HG02623 (cell line): Measurements from ENCODE around the gene AQP6.

ENCODE experiments used
- ATAC-seq: cut with Tn5 transposase; IDR thresholded peaks from one replicate; pipeline ENCODE4 v1.9.1; 2021; ENCODE audit warnings: moderate library complexity; ENCODE audit not compliant: unreplicated experiment

Gene AQP6

GRCh38 chr12:49955899-49956662 lies 16.7 kb upstream of the AQP6 start:
- ATAC-seq: no peak

- ATAC-seq: no peak
Measured at GRCh38 chr12:49956663-49957569, 15.8 kb upstream of the AQP6 start.

DNA sequence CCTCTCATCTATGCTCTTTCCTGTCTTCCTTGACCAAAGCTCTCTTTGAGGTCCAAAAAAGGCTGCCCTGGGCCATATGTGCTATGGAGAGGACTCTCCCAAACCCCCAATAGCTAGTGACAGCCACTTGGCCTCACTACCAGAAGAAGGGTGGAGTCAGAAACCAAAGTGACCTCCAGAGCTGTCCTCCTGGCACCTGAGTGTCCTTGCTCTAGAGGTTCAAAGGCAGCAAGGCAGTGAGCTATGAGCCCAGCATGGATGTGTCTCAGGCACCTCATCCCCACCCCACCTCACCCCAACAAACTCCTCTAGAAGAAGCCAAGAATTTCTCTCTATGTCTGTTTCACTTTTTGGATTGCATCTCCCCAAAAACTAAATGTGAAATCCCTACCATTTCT lies 15.2 kb upstream of the AQP6 start:
- no peak for ATAC-seq

GRCh38 chr12:49959685-49960473 lies 12.9 kb upstream of the AQP6 start:
- ATAC-seq: no peak

DNA sequence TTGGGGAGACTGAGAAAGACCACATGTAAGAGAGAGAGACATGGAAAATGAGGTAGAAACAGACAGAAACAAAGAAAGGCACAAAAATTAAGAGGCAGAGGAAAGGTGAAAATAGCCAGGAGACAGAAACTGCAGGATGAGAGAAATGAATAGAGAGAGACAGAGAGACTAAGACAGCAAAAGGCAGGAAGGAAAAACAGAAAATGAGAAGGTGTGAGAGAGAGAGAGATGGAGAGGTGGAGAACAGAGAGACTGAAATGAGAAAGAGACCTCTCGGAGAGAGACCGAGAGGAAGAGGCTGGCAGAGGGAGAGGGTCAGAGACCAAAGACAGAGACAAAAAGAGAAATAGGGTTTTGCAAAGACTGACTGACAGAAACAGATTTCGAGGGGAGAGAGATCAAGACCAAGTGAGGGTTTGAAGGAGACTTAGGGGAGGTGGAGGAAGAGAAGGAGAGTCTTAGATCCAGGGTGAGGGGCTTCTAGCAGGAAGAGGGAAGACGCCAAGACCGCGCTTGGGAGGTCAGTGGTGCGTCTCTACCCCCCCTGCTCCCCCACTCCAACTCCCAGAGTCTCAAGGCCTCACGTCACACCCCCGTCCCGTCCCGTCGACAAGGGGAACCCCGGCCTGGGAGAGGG lies 12.2 kb upstream of the AQP6 start:
- ATAC-seq: no peak

DNA sequence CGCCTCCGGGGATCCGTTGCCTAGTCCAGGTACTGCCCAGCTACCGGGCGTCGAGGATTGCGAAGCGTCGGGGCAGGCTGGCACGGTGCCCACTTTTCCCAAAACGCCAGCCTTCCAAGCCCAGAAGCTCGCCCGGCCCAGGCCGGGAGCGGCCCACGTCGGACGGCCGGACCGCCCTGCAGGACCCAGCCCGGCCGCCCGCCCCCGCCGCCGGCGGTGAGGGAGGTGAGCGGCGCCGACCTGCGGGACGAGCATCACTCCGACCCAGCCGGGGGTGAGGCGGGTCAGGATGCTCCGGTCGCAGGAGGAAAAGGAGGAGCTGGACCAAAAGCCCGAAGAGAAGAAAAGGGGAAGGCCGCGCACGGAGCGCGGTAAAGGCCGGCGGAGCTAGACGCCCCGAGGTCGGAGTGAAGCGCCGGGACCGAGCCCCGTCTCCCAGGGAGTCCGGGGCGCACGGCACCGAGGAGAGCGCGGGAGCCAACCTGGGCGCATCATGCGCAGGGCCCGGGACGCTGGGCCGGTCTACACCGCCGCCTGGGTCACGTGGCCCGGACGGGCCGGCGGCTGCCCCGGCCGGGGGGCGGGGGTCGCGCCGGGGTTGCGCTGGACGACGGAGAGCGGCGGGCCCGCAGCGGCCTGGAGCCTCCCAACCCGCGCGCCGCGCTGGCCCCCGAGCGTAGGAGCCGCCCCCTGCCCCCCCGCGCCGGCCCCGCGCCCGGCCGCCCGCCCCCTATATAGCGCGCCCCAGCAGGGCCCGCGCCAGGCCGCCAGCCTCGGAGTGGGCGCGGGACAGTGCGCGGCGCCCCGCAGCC lies 11.4 kb upstream of the AQP6 start, which contains the start of gene AQP5:
TSS of gene AQP5 (plus strand) at position 762 of the 812 bp plus-strand sequence. CDS start 146 bp downstream, outside the sequence.
- no peak for ATAC-seq

GRCh38 chr12:49961993-49962764 lies 10.6 kb upstream of the AQP6 start:
- ATAC-seq: no peak

- ATAC-seq: no peak
Measured at GRCh38 chr12:49962861-49963765, 9.6 kb upstream of the AQP6 start.

DNA sequence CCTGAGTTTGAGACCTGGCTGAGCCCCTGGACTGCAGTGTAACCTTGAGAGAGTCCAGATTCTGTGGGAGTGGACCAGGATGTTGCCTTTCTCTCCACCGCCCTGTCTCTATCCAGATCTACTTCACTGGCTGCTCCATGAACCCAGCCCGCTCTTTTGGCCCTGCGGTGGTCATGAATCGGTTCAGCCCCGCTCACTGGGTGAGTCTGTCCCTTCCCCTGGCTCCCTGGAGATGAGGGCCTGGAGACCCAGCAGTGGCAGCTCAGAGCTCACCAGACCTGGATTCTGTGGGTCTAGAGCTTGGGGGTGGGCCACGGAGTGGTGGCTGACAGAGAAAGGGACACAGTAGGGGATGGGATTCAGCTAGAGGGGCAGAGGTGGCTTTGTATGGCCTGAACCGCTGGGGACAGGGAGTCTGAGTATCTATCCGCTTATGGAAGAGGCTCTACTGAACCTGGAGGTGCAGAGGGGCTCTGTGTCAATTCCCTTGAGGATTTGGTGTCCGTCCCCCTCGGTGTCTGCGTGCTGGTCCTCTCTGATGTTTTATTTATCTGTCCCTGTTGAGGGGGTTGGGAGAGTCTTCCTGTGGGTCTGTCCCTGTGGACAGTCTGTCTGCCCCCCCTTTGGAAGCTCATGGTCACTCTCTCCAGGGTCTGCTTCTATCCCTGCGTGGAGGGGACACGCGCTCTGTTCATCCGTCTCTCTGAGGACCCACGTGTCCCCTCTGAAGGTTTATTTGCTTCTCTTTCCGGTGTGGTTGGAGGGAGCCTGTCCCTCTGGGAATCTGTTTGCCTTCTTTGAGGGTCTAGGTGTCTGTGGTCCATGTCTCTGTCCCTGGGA lies 8.6 kb upstream of the AQP6 start:
- no peak for ATAC-seq

DNA sequence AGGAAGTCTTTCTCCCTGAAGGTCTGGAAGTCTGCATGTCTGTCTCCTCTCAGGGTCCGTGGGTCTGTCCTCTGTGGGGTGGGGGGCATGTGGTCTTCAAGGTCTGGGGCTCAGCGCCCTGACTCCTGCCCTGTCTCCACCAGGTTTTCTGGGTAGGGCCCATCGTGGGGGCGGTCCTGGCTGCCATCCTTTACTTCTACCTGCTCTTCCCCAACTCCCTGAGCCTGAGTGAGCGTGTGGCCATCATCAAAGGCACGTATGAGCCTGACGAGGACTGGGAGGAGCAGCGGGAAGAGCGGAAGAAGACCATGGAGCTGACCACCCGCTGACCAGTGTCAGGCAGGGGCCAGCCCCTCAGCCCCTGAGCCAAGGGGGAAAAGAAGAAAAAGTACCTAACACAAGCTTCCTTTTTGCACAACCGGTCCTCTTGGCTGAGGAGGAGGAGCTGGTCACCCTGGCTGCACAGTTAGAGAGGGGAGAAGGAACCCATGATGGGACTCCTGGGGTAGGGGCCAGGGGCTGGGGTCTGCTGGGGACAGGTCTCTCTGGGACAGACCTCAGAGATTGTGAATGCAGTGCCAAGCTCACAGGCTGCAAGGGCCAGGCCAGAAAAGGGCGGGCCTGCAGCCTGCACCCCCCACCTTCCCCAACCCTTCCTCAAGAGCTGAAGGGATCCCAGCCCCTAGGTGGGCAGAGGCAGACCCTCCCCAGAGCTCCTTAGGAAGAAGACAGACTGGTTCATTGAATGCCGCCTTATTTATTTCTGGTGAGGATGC lies 7.7 kb upstream of the AQP6 start:
- no peak for ATAC-seq

- ATAC-seq: no peak
Measured at GRCh38 chr12:49965836-49966235, 6.9 kb upstream of the AQP6 start.

DNA sequence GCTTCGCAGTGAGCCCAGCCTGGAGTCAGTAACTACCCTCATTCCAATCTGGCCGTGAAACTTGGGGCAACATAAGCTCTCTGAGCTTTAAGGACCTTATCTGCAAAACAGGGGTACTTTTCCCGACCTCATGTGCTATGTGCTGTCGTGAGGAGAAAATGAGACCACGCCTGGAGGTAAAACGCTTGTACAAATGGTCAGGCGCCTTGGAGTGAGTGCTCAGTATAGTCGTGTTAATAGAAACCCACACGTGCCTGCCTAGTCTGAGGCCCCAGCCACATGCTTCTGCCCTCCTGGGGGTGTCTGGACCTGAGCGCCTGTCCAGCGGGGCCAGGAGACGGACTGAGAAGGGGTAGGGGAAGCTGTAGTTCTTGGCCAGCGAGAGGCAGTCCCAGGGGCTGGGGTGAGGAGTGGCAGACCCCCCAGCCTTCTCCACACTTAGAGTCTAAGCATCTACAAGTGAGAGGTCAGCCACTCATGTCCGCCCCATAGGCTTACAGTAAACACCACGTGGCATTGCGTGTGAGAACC lies 6.2 kb upstream of the AQP6 start:
- no peak for ATAC-seq

- ATAC-seq: no peak
Measured at GRCh38 chr12:49967042-49967776, 5.5 kb upstream of the AQP6 start.

GRCh38 chr12:49967777-49968250 lies 4.9 kb upstream of the AQP6 start:
- ATAC-seq: no peak

DNA sequence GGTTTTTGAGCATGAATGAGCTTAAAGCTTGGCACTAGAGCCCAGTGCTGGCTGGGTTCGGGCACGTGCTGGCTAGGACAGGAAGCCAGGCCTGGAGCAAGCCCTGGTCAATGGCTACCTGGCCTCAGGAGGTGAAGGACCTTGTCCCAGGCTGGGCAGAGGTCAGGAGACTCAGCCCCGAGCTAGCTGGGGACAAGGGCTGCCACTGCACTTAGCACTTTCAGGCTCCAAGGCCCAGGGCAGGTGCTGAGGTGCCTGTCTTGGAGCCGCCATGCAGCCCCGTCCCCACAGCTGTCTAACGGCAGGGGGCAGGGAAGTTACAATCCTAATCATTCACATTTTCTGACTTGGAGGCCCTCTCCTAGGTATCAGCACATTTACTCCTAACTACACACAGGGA lies 4.3 kb upstream of the AQP6 start:
- no peak for ATAC-seq
